ENCODE measurements around the gene MTSS2. TPM values are rescaled to one million over a fixed set of nuclear protein-coding genes. Genes with fewer than 3 reads are reported as not detected.

Gene MTSS2
- total and polyA plus RNA-seq, 2 of the 8 experiments (the other 6 are each of a cell fraction or from before 2014, with no cell fraction given), result 23.3 to 36.7 TPM

- no peak overlapping the region for H3K9ac ChIP-seq (replicated peaks in 1 of 4; ENCODE audit: extremely low read depth in 1 of 4, low read depth in 3 of 4, low read length in 3 of 4)
- H3K4ac ChIP-seq (replicated peaks; ENCODE audit: insufficient read length, low read depth, low read length), result no peak overlapping the region
Measured at GRCh38 chr16:70686376-70687101, 686 bp upstream of the MTSS2 start.

More at GRCh38 chr16:70686376-70687101, 686 bp upstream of the MTSS2 start:
- Histone ChIP-seq H2BK5ac (ENCODE audit: low read depth, low read length) (peak overlapping the region; percentile 13; the same call in 1 of the 2 replicates), H3K4me3 (ENCODE audit: extremely low read depth in 1 of 4, insufficient read depth in 2 of 4, low read depth in 3 of 4, low read length in 4 of 4) (peak overlapping the region; percentile 21 to 57 (median 38); a peak in 7 of 8 replicates), H4K8ac (ENCODE audit: extremely low read depth, insufficient read depth, low read length) (peak overlapping the region; percentile 74), H3K4me1 (replicated peaks in 1 of 4; ENCODE audit: control insufficient read depth in 3 of 4, insufficient read depth in 4 of 4, low read length in 3 of 4) (peaks cover 0 to 21% (median 14%) of the 10 kb centered on the region in 4 experiments; a peak in 6 of 7 replicates), H2AK5ac (ENCODE audit: low read depth, low read length) (no peak overlapping the region), H4K5ac (ENCODE audit: insufficient read length, low read depth, low read length) (no peak overlapping the region), H3K79me1 (ENCODE audit: low read depth, low read length) (peaks cover 3% of the 10 kb centered on the region; the same call in 1 of the 2 replicates), H3K27ac (ENCODE audit: low read depth, low read length) (no peak overlapping the region), H4K91ac (replicated peaks; ENCODE audit: insufficient read length, low read length) (peak overlapping the region; percentile 92), H3K23ac (ENCODE audit: insufficient read length) (no peak overlapping the region), H3K56ac (replicated peaks; ENCODE audit: insufficient read length, low read depth, low read length) (no peak overlapping the region), H4K20me1 (replicated peaks in 1 of 2; ENCODE audit: control insufficient read depth in 1 of 2, insufficient read depth in 2 of 2, low read length in 2 of 2) (peaks cover 4 to 9% of the 10 kb centered on the region in 2 experiments), H3K14ac (ENCODE audit: insufficient read length) (no peak overlapping the region), H3K4me2 (ENCODE audit: insufficient read depth in 1 of 2, low read depth in 2 of 2, low read length in 2 of 2) (peak overlapping the region; percentile 14 to 65; a peak in 3 of 4 replicates), H3K27me3 (replicated peaks in 1 of 4; ENCODE audit: control insufficient read depth in 3 of 4, extremely low read depth in 1 of 4, insufficient read depth in 3 of 4, low read length in 3 of 4) (peaks cover 0 to 8% (median 3%) of the 10 kb centered on the region in 4 experiments; a peak in 4 of 7 replicates), H2AFZ (ENCODE audit: low read length) (no peak overlapping the region), H3K23me2 (ENCODE audit: low read depth, low read length) (peaks cover 6% of the 10 kb centered on the region; the same call in 1 of the 2 replicates), H3K18ac (ENCODE audit: extremely low read depth, low read length) (peak overlapping the region; percentile 5; the same call in 1 of the 2 replicates), H2BK12ac (ENCODE audit: low read depth, low read length) (peak overlapping the region; percentile 76; the same call in 1 of the 2 replicates), H3K36me3 (ENCODE audit: control insufficient read depth in 2 of 4, insufficient read depth in 4 of 4, low read length in 3 of 4) (no peaks in the 10 kb centered on the region), H2BK120ac (replicated peaks; ENCODE audit: low read depth, low read length) (no peak overlapping the region), H2BK15ac (ENCODE audit: low read length) (0 out of 2 replicates have a peak overlapping the region, but pooled peaks have one; percentile 48), H2BK20ac (ENCODE audit: low read length) (no peak overlapping the region), H3K9me3 (ENCODE audit: insufficient read depth in 2 of 2, low read depth in 1 of 2, low read length in 1 of 2) (no peaks in the 10 kb centered on the region), H3K79me2 (ENCODE audit: control insufficient read depth in 1 of 2, insufficient read depth in 2 of 2, low read length in 2 of 2) (no peaks in the 10 kb centered on the region; a peak in 1 of 4 replicates)
- CTCF ChIA-PET (ENCODE audit: partially characterized antibody), result interaction anchor here (0.6 to 6.8 kb wide), 9 partner anchors 9 to 1075 kb away, joined by 3 to 57 read pairs (median 7); no protein-coding TSS in a partner anchor
- DNase-seq (ENCODE audit: low read depth in 1 of 2, low spot score in 2 of 2), result no peak
- TF ChIP-seq KDM4A (IDR thresholded peaks at IDR 0.05; ENCODE audit: low read depth, low read length, severe bottlenecking) (peak; percentile 18), RNF2 (IDR thresholded peaks at IDR 0.05; ENCODE audit: borderline replicate concordance, low read depth, low read length, missing control alignments, poor library complexity, severe bottlenecking) (no peak)
- FAIRE-seq, result no peak
- WGBS, 2 experiments (ENCODE audit: extremely low coverage in 1 of 2, insufficient coverage in 1 of 2, insufficient read length in 1 of 2, insufficient replicate concordance in 2 of 2, low coverage in 1 of 2, low lambda C conversion rate in 2 of 2, missing lambda C conversion rate in 1 of 2), result 56% methylated on average over 24 of the region's 29 CpGs; no CpG with 5 or more reads in 1 of the 2 experiments
- POLR2A ChIA-PET (ENCODE audit: partially characterized antibody), result interaction anchor here (0.8 to 2.2 kb wide), 5 partner anchors 10 to 75 kb away, joined by 3 to 13 read pairs (median 5); no protein-coding TSS in a partner anchor

Data from H1 (cell line).